MCF 10A (cell line): ENCODE data around the gene RIBC2. TPM values are rescaled to one million over a fixed set of nuclear protein-coding genes. Genes with fewer than 3 reads are reported as not detected.
"Not testable (repeated sequence)": the region's sequence is repeated elsewhere in the genome, so short reads cannot be mapped to it uniquely, and the experiment has no call there.

ENCODE experiments used
- BruUV-seq: library from RNA; stranded (reverse); fragments of 400-500 nt; replicated peaks from 2 replicates; lab custom pipeline; 2021; lab: Mats Ljungman, UMichigan
- CTCF ChIA-PET: fragments of 300-600 bp; sonication (Branson Sonifier 250); formaldehyde crosslinking; extraction: SDS; loops from one replicate; lab custom pipeline; 2021; ENCODE audit warnings: antibody characterized with exemption, inconsistent platforms; lab: Yijun Ruan, JAX
- POLR2A ChIA-PET: fragments of 300-600, 350-650 bp; sonication (Branson Sonifier 250); formaldehyde crosslinking; extraction: SDS; loops from one replicate; lab custom pipeline; 2020; ENCODE audit warnings: antibody characterized with exemption, inconsistent platforms; lab: Yijun Ruan, JAX
- DNase-seq: peaks from one replicate; pipeline ENCODE4 v3.0.0-alpha.2; 2018; ENCODE audit not compliant: unreplicated experiment
- H3K27ac Mint-ChIP-seq: one replicate; pipeline ENCODE4 v1.8.0; 2022; ENCODE audit warnings: mild to moderate bottlenecking, low read depth, mixed read lengths; ENCODE audit not compliant: unreplicated experiment
- H3K27me3 Mint-ChIP-seq: one replicate; pipeline ENCODE4 v1.8.0; 2022; ENCODE audit warnings: mixed read lengths; ENCODE audit not compliant: insufficient read depth, unreplicated experiment
- H3K36me3 Mint-ChIP-seq: one replicate; pipeline ENCODE4 v1.8.0; 2022; ENCODE audit warnings: mild to moderate bottlenecking, moderate library complexity, mixed read lengths; ENCODE audit not compliant: insufficient read depth, unreplicated experiment
- H3K4me1 Mint-ChIP-seq: one replicate; pipeline ENCODE4 v1.8.0; 2022; ENCODE audit warnings: mixed read lengths; ENCODE audit not compliant: insufficient read depth, unreplicated experiment
- H3K4me3 Mint-ChIP-seq: one replicate; pipeline ENCODE4 v1.8.0; 2022; ENCODE audit warnings: mild to moderate bottlenecking, moderate library complexity, mixed read lengths; ENCODE audit not compliant: unreplicated experiment
- H3K9me3 Mint-ChIP-seq: one replicate; pipeline ENCODE4 v1.8.0; 2022; ENCODE audit warnings: mixed read lengths; ENCODE audit not compliant: unreplicated experiment
- intact Hi-C: fragments of 100-400 bp; cut with micrococcal nuclease; formaldehyde crosslinking; loops from 2 replicates; pipeline ENCODE4 v1.14.1; 2022
- total RNA-seq: library from RNA; stranded (reverse); gene quantifications from 2 replicates; pipeline ENCODE4 v1.2.3, GENCODE V29; 2022
- TF ChIP-seq, protein P1 (sequence below): fragments of 200-600 bp; IDR thresholded peaks from one replicate; pipeline ENCODE4 v1.8.0; 2022; ENCODE audit warnings: antibody characterized with exemption, mild to moderate bottlenecking; ENCODE audit not compliant: unreplicated experiment

The RIBC2 gene
- total RNA-seq, 1 experiment from 2014 or later, result 0.26 TPM

DNA sequence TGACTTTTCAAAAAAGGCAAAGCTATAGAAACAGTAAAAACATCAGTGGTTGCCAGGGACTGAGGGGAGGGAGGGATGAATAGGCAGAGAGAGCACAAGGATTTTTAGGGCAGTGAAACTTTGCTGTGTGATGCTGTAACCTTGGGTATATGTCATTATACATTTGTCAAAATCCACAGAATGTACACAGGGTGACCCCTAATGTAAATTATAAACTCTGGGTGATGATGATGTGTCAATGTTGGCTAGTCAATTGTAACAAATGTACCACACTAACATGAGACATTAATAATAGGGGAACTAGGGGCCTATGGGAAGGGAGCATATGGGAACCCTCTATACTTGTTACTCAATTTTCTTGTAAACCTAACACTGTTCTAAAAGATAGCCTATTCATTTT lies 24.8 kb downstream of the RIBC2 start:
- TF ChIP-seq, protein P1, sequence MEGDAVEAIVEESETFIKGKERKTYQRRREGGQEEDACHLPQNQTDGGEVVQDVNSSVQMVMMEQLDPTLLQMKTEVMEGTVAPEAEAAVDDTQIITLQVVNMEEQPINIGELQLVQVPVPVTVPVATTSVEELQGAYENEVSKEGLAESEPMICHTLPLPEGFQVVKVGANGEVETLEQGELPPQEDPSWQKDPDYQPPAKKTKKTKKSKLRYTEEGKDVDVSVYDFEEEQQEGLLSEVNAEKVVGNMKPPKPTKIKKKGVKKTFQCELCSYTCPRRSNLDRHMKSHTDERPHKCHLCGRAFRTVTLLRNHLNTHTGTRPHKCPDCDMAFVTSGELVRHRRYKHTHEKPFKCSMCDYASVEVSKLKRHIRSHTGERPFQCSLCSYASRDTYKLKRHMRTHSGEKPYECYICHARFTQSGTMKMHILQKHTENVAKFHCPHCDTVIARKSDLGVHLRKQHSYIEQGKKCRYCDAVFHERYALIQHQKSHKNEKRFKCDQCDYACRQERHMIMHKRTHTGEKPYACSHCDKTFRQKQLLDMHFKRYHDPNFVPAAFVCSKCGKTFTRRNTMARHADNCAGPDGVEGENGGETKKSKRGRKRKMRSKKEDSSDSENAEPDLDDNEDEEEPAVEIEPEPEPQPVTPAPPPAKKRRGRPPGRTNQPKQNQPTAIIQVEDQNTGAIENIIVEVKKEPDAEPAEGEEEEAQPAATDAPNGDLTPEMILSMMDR, result no peak
- BruUV-seq, result no TSS peak
- POLR2A ChIA-PET, result no interaction called here
- CTCF ChIA-PET, result interaction anchor here (0.8 to 10.5 kb wide), 5 partner anchors 11 to 170 kb away, joined by 3 to 142 read pairs (median 4); no protein-coding TSS in a partner anchor
- DNase-seq, result no peak
- Mint-ChIP-seq H3K27me3 (no peaks in the 10 kb centered on the region), H3K4me1 (peaks cover 19% of the 10 kb centered on the region), H3K36me3 (no peaks in the 10 kb centered on the region), H3K27ac (no peak overlapping the region), H3K9me3 (no peaks in the 10 kb centered on the region), H3K4me3 (no peak overlapping the region)
- intact Hi-C loops, result no loop called here

DNA sequence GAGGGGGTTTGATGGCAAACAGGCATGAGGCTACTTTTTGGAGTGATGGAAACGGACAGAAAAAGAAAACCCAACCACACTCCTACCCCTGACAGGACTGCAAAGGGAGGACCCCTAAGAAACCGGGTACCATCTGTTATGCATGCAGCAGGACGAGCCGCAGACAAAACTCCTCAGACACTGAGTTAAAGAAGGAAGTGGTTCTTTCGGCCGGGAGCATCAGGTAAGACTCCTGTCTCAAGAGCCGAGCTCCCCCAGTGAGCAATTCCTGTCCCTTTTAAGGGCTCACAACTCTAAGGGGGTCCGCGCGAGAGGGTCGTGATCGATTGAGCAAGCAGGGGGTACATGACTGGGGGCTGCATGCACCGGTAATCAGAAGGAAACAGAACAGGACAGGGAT lies 27.2 kb downstream of the RIBC2 start:
- POLR2A ChIA-PET, result interaction anchor here (0.7 to 5.1 kb wide), 7 partner anchors 29 to 112 kb away, joined by 3 to 31 read pairs (median 5); no protein-coding TSS in a partner anchor
- not testable (repeated sequence) for H3K4me3 Mint-ChIP-seq, H3K9me3 Mint-ChIP-seq, H3K27me3 Mint-ChIP-seq, H3K27ac Mint-ChIP-seq, H3K36me3 Mint-ChIP-seq, DNase-seq, BruUV-seq
- intact Hi-C loops, result loop anchor here (1.0 to 2.0 kb wide), 2 partner anchors 64 to 113 kb away; no protein-coding TSS in a partner anchor
- CTCF ChIA-PET, result interaction anchor here (0.7 to 10.5 kb wide), 9 partner anchors 15 to 165 kb away, joined by 3 to 142 read pairs (median 3); no protein-coding TSS in a partner anchor
- peaks cover 18% of the 10 kb centered on the region for H3K4me1 Mint-ChIP-seq

DNA sequence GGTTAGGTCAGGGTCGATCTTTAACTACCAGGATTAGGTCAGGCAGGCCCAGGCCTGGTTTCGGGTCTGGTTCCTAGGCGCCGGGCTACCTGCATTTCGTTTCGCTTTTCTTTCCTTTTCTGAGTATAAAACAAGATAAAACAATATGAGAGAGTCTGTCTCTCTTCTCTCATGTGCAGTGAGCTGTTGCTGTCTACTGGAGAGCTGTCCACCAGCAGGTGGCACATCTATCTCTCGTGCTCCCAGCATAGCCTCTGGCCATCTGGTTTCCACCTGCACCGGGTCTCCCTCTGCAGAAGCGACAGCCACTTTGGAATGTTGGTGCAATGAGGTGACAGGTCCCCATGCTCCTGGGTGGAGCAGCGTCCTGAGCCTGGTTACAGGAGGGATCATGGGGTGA lies 27.6 kb downstream of the RIBC2 start:
- ChIA-PET POLR2A (interaction anchor here (0.7 to 5.1 kb wide), 9 partner anchors 29 to 133 kb away, joined by 3 to 31 read pairs (median 5); no protein-coding TSS in a partner anchor), CTCF (interaction anchor here (0.5 to 10.5 kb wide), 12 partner anchors 15 to 650 kb away, joined by 3 to 142 read pairs (median 4); no protein-coding TSS in a partner anchor)
- H3K36me3 Mint-ChIP-seq, result no peaks in the 10 kb centered on the region
- DNase-seq, result peak; percentile 68
- no TSS peak for BruUV-seq
- H3K4me3 Mint-ChIP-seq, result no peak overlapping the region
- H3K27me3 Mint-ChIP-seq, result no peaks in the 10 kb centered on the region
- TF ChIP-seq, protein P1, result peak; percentile 81
- H3K4me1 Mint-ChIP-seq, result peaks cover 19% of the 10 kb centered on the region
- H3K27ac Mint-ChIP-seq, result no peak overlapping the region
- H3K9me3 Mint-ChIP-seq, result no peaks in the 10 kb centered on the region
- intact Hi-C loops, result loop anchor here (1.0 to 2.0 kb wide), 2 partner anchors 64 to 112 kb away; no protein-coding TSS in a partner anchor

DNA sequence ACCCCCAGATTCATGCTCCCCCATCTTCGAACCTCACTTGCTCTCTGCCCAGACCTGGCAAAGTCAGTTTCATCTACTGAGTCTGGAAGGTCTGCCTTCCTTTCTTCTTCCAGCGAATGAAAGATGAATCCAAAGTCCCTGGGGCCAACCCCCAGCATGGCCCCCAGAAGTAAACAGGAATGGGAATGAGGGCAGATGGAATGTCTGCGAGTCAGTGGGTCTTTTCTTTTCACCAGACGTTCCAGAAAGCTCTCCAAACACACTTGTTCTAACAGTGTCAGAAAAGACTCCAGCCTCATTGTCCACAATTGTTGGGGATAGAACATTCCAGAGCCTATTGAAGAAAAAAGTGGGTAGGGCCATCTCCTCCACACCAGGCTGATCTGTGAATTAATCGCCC lies 28.6 kb downstream of the RIBC2 start:
- no peaks in the 10 kb centered on the region for H3K36me3 Mint-ChIP-seq
- no peaks in the 10 kb centered on the region for H3K9me3 Mint-ChIP-seq
- H3K27ac Mint-ChIP-seq, result peak overlapping the region; percentile 80
- BruUV-seq, result no TSS peak
- TF ChIP-seq, protein P1, result no peak
- ChIA-PET POLR2A (interaction anchor here (0.6 to 5.1 kb wide), 5 partner anchors 28 to 211 kb away, joined by 3 to 31 read pairs (median 4); no protein-coding TSS in a partner anchor), CTCF (interaction anchor here (0.6 to 10.5 kb wide), 9 partner anchors 18 to 179 kb away, joined by 3 to 142 read pairs (median 4); no protein-coding TSS in a partner anchor)
- DNase-seq, result no peak
- no peak overlapping the region for H3K4me3 Mint-ChIP-seq
- peaks cover 24% of the 10 kb centered on the region for H3K4me1 Mint-ChIP-seq
- H3K27me3 Mint-ChIP-seq, result no peaks in the 10 kb centered on the region
- intact Hi-C loops, result no loop called here
